Measurements from ENCODE around the gene ZNF710. TPM values are rescaled to one million over a fixed set of nuclear protein-coding genes. Genes with fewer than 3 reads are reported as not detected.

Gene ZNF710
- total RNA-seq, 4 donors from 2014 or later = 8.9 to 17.2 (median 11.5) TPM

DNA sequence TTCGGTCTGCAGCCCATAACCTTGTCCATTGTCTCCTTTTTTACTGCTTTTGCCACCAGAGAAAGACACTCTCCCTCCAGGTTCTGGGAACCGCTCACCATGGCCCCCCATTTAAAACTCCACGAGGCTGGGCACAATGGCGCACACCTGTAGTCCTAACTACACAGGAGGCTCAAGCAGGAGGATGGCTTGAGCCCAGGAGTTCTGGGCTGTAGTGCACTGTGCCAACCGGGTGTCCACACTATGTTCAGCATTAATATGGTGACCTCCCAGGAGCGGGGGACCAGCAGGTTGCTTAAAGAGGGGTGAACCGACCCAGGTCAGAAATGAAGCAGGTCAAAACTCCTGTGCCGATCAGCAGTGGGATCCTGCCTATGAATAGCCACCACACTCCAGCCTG lies 129.2 kb downstream of the ZNF710 start:
- H3K4me1 ChIP-seq = no peaks in the 10 kb centered on the region
- no peaks in the 10 kb centered on the region for H3K36me3 ChIP-seq
- H3K9me3 ChIP-seq = no peaks in the 10 kb centered on the region
- no peak overlapping the region for H3K27ac ChIP-seq
- no peak overlapping the region for H3K4me3 ChIP-seq (replicated peaks in 1 of 3)
- no peaks in the 10 kb centered on the region for H3K27me3 ChIP-seq
- TF ChIP-seq, protein P1, sequence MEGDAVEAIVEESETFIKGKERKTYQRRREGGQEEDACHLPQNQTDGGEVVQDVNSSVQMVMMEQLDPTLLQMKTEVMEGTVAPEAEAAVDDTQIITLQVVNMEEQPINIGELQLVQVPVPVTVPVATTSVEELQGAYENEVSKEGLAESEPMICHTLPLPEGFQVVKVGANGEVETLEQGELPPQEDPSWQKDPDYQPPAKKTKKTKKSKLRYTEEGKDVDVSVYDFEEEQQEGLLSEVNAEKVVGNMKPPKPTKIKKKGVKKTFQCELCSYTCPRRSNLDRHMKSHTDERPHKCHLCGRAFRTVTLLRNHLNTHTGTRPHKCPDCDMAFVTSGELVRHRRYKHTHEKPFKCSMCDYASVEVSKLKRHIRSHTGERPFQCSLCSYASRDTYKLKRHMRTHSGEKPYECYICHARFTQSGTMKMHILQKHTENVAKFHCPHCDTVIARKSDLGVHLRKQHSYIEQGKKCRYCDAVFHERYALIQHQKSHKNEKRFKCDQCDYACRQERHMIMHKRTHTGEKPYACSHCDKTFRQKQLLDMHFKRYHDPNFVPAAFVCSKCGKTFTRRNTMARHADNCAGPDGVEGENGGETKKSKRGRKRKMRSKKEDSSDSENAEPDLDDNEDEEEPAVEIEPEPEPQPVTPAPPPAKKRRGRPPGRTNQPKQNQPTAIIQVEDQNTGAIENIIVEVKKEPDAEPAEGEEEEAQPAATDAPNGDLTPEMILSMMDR (IDR thresholded peaks at IDR 0.05) = no peak
- 94 to 96% methylated on average over 8 of the region's 8 CpGs for WGBS, 2 donors
- intact Hi-C loops (cut with DNase I) = no loop called here
- DNase-seq = no peak

Small RNA genes within 50 kb of the gene (microRNA-seq; reads per million reads assigned to microRNA genes)
- not detected for gene MIR3174

Small RNA genes within 50 kb of the gene (small RNA-seq; reads per million reads assigned to genes)
- gene MIR3174 = not detected
- not detected for gene RF00066

Other genes with a start within 250 kb of the ZNF710 start
- gene MESP2, start 225.0 kb upstream of the ZNF710 start, total RNA-seq = under 1 TPM in 2 of 4 donors, not detected in 2; 0.34 to 0.67 TPM
- 10 to 100 TPM in 1 of 4 donors, 1 to 10 TPM in 3; 7.2 to 11.7 (median 9.4) TPM for gene ANPEP, start 186.5 kb upstream of the ZNF710 start, total RNA-seq
- 10 to 100 TPM; 59.6 to 98.6 (median 67.6) TPM for gene AP3S2, start 107.3 kb upstream of the ZNF710 start, total RNA-seq
- gene ARPIN, start 88.4 kb upstream of the ZNF710 start, total RNA-seq = 10 to 100 TPM; 21.4 to 26.5 (median 24.1) TPM
- 10 to 100 TPM; 29.4 to 49.6 (median 33.5) TPM for gene IDH2, start 101.1 kb downstream of the ZNF710 start, total RNA-seq
- 100 to 1,000 TPM in 1 of 4 donors, 10 to 100 TPM in 3; 49.5 to 163 (median 69.9) TPM for gene SEMA4B, start 200.0 kb downstream of the ZNF710 start, total RNA-seq
- 10 to 100 TPM; 24.3 to 90.0 (median 30.8) TPM for gene CIB1, start 232.6 kb downstream of the ZNF710 start, total RNA-seq
- gene GDPGP1, start 232.9 kb downstream of the ZNF710 start, total RNA-seq = 10 to 100 TPM in 2 of 4 donors, 1 to 10 TPM in 2; 7.1 to 28.1 (median 13.6) TPM
- gene TTLL13, start 248.2 kb downstream of the ZNF710 start, total RNA-seq = under 1 TPM in 2 of 4 donors, not detected in 2; 0.13 to 0.22 TPM